ENCODE data around the gene ATXN7L1. TPM values are rescaled to one million over a fixed set of nuclear protein-coding genes. Genes with fewer than 3 reads are reported as not detected.

Gene ATXN7L1
- total and polyA plus RNA-seq, 7 donors = 5.4 to 20.5 (median 12.8) TPM

GRCh38 chr7:105759670-105760550 lies 116.5 kb downstream of the ATXN7L1 start:
- WGBS, 2 donors = 78 to 89% methylated on average over 2 of the region's 2 CpGs
- no peak overlapping the region for H3K4me3 ChIP-seq
- peaks cover 0 to 11% (median 7%) of the 10 kb centered on the region in 4 donors for H3K4me1 ChIP-seq
- no peaks in the 10 kb centered on the region for H3K9me3 ChIP-seq
- DNase-seq = peak; percentile 76
- H3K27ac ChIP-seq = no peak overlapping the region
- H3K36me3 ChIP-seq = no peaks in the 10 kb centered on the region
- no peaks in the 10 kb centered on the region for H3K27me3 ChIP-seq
- intact Hi-C loops (cut with DNase I) = loop anchor here (1.0 to 5.0 kb wide), 4 partner anchors 108 to 282 kb away; no protein-coding TSS in a partner anchor
- TF ChIP-seq POLR2AphosphoS5 (IDR thresholded peaks at IDR 0.05) (no peak), CTCF (IDR thresholded peaks at IDR 0.05) (peak; percentile 9 to 69 (median 55))

GRCh38 chr7:105756367-105756766 lies 120.0 kb downstream of the ATXN7L1 start:
- Histone ChIP-seq H3K27me3 (no peaks in the 10 kb centered on the region), H3K36me3 (peaks cover 0 to 6% (median 0%) of the 10 kb centered on the region in 4 donors), H3K9me3 (no peaks in the 10 kb centered on the region), H3K27ac (no peak overlapping the region), H3K4me1 (peaks cover 0 to 11% (median 6%) of the 10 kb centered on the region in 4 donors), H3K4me3 (no peak overlapping the region)
- WGBS, 2 donors = 49 to 87% methylated on average over 2 of the region's 2 CpGs
- TF ChIP-seq POLR2AphosphoS5 (IDR thresholded peaks at IDR 0.05) = no peak
- no peak for TF ChIP-seq CTCF (IDR thresholded peaks at IDR 0.05)
- no peak for TF ChIP-seq EP300 (IDR thresholded peaks at IDR 0.05)
- intact Hi-C loops (cut with DNase I) = loop anchor here (5.0 kb wide), 1 partner anchor 104 kb away; no protein-coding TSS in a partner anchor
- no peak for DNase-seq

- WGBS, 2 donors = 93 to 95% methylated on average over 5 of the region's 5 CpGs
- no peak for DNase-seq
- Histone ChIP-seq H3K4me3 (no peak overlapping the region), H3K36me3 (peaks cover 0 to 14% (median 0%) of the 10 kb centered on the region in 4 donors), H3K27ac (no peak overlapping the region), H3K9me3 (no peaks in the 10 kb centered on the region), H3K4me1 (no peaks in the 10 kb centered on the region), H3K27me3 (no peaks in the 10 kb centered on the region)
- no peak for TF ChIP-seq EP300 (IDR thresholded peaks at IDR 0.05)
- no peak for TF ChIP-seq POLR2A (IDR thresholded peaks at IDR 0.05)
- no peak for TF ChIP-seq CTCF (IDR thresholded peaks at IDR 0.05)
- no peak for TF ChIP-seq POLR2AphosphoS5 (IDR thresholded peaks at IDR 0.05)
- intact Hi-C loops (cut with DNase I) = no loop called here
Measured at GRCh38 chr7:105752671-105753275, 123.6 kb downstream of the ATXN7L1 start.

- no peaks in the 10 kb centered on the region for H3K27me3 ChIP-seq
- H3K27ac ChIP-seq = no peak overlapping the region
- H3K9me3 ChIP-seq = no peaks in the 10 kb centered on the region
- H3K4me1 ChIP-seq = no peaks in the 10 kb centered on the region
- no peak for DNase-seq
- TF ChIP-seq POLR2A (IDR thresholded peaks at IDR 0.05) (no peak), POLR2AphosphoS5 (IDR thresholded peaks at IDR 0.05) (no peak), CTCF (IDR thresholded peaks at IDR 0.05) (no peak)
- WGBS, 2 donors = 97% methylated on average over 3 of the region's 3 CpGs
- H3K36me3 ChIP-seq = peaks cover 0 to 14% (median 0%) of the 10 kb centered on the region in 4 donors
- no peak overlapping the region for H3K4me3 ChIP-seq
- intact Hi-C loops (cut with DNase I) = no loop called here
Measured at GRCh38 chr7:105751054-105751453, 125.3 kb downstream of the ATXN7L1 start.
